Activated T-cell treated with anti-CD3 and anti-CD28 coated beads for 4 hours (primary cell): ENCODE data around the gene ACTL6B.
"Not testable (repeated sequence)": the region's sequence is repeated elsewhere in the genome, so short reads cannot be mapped to it uniquely, and the experiment has no call there.

Source experiments
- DNase-seq: peaks from one replicate; pipeline ENCODE4 v3.0.0-alpha.2; 2020

ACTL6B gene

GRCh38 chr7:100671353-100672327 is 15.4 kb upstream of the ACTL6B start:
- DNase-seq: no peak

GRCh38 chr7:100670074-100670473 is 13.8 kb upstream of the ACTL6B start:
- DNase-seq: no peak

GRCh38 chr7:100669106-100669505 is 12.9 kb upstream of the ACTL6B start:
- not testable (repeated sequence) for DNase-seq

GRCh38 chr7:100668069-100668449 is 11.8 kb upstream of the ACTL6B start:
- DNase-seq: no peak

GRCh38 chr7:100667331-100668068 is 11.3 kb upstream of the ACTL6B start:
- DNase-seq: no peak

GRCh38 chr7:100665168-100665726 is 9.0 kb upstream of the ACTL6B start:
- no peak for DNase-seq

- DNase-seq: not testable (repeated sequence)
These were observed 6.0 kb upstream of the ACTL6B start for GRCh38 chr7:100662194-100662776.

GRCh38 chr7:100654908-100655831 is 1.1 kb downstream of the ACTL6B start:
- no peak for DNase-seq

GRCh38 chr7:100649826-100650565 is 6.3 kb downstream of the ACTL6B start:
- no peak for DNase-seq

- no peak for DNase-seq
These were observed 13.7 kb downstream of the ACTL6B start for GRCh38 chr7:100642534-100642907.

GRCh38 chr7:100641860-100642533 is 14.3 kb downstream of the ACTL6B start:
- DNase-seq: no peak

GRCh38 chr7:100641463-100641859 is 14.8 kb downstream of the ACTL6B start, which contains the start of gene TFR2:
Gene TFR2, minus strand, starts transcription at chr7:100641552. Its CDS starts 43 bp downstream, at chr7:100641509.
- DNase-seq: no peak

- DNase-seq: no peak
These were observed 15.5 kb downstream of the ACTL6B start for GRCh38 chr7:100640517-100641440.

GRCh38 chr7:100639995-100640516 is 16.2 kb downstream of the ACTL6B start:
- DNase-seq: no peak

GRCh38 chr7:100632951-100633717 is 23.1 kb downstream of the ACTL6B start:
- peak; percentile 18 for DNase-seq

GRCh38 chr7:100630066-100630465 is 26.2 kb downstream of the ACTL6B start:
- DNase-seq: no peak

GRCh38 chr7:100629117-100629716 is 27.0 kb downstream of the ACTL6B start:
- no peak for DNase-seq

- no peak for DNase-seq
These were observed 29.1 kb downstream of the ACTL6B start for GRCh38 chr7:100627238-100627549.
